Measurements from ENCODE around the gene SLC18A3. TPM values are rescaled to one million over a fixed set of nuclear protein-coding genes. Genes with fewer than 3 reads are reported as not detected.

Gene SLC18A3
- total RNA-seq, 2 donors from 2014 or later, result not detected

- intact Hi-C loops (cut with DNase I), result no loop called here
- no peak for ATAC-seq
- no peak for DNase-seq
These were observed 9.5 kb downstream of the SLC18A3 start for GRCh38 chr10:49619613-49620012.

- intact Hi-C loops (cut with DNase I), result no loop called here
- no peak for ATAC-seq
These were observed 10.2 kb downstream of the SLC18A3 start for GRCh38 chr10:49620286-49620810.

GRCh38 chr10:49620841-49621378 lies 10.8 kb downstream of the SLC18A3 start:
- DNase-seq, result no peak
- no peak for ATAC-seq
- intact Hi-C loops (cut with DNase I), result no loop called here

More at GRCh38 chr10:49620286-49620810, 10.2 kb downstream of the SLC18A3 start:
- DNase-seq, result no peak

GRCh38 chr10:49621561-49621960 lies 11.5 kb downstream of the SLC18A3 start:
- intact Hi-C loops (cut with DNase I), result no loop called here
- no peak for ATAC-seq
- no peak for DNase-seq

- ATAC-seq (no peak), DNase-seq (no peak)
- intact Hi-C loops (cut with DNase I), result no loop called here
These were observed 12.6 kb downstream of the SLC18A3 start for GRCh38 chr10:49622426-49623425.

GRCh38 chr10:49624629-49625028 lies 14.5 kb downstream of the SLC18A3 start:
- DNase-seq, result no peak
- intact Hi-C loops (cut with DNase I), result no loop called here
- no peak for ATAC-seq

- DNase-seq (no peak), ATAC-seq (no peak)
- intact Hi-C loops (cut with DNase I), result no loop called here
These were observed 15.3 kb downstream of the SLC18A3 start for GRCh38 chr10:49625411-49625810.

GRCh38 chr10:49627038-49627437 lies 16.9 kb downstream of the SLC18A3 start:
- no peak for DNase-seq
- intact Hi-C loops (cut with DNase I), result no loop called here
- ATAC-seq, result no peak

- intact Hi-C loops (cut with DNase I), result no loop called here
- ATAC-seq (no peak), DNase-seq (no peak)
These were observed 17.6 kb downstream of the SLC18A3 start for GRCh38 chr10:49627644-49628247.

GRCh38 chr10:49628599-49628998 lies 18.5 kb downstream of the SLC18A3 start:
- ATAC-seq (no peak), DNase-seq (no peak)
- intact Hi-C loops (cut with DNase I), result no loop called here

GRCh38 chr10:49629431-49629881 lies 19.3 kb downstream of the SLC18A3 start:
- ATAC-seq, result no peak
- intact Hi-C loops (cut with DNase I), result no loop called here
- DNase-seq, result no peak

- intact Hi-C loops (cut with DNase I), result no loop called here
- DNase-seq, result no peak
- no peak for ATAC-seq
These were observed 21.9 kb downstream of the SLC18A3 start for GRCh38 chr10:49631975-49632374.

- ATAC-seq (no peak), DNase-seq (no peak)
These were observed 22.6 kb downstream of the SLC18A3 start for GRCh38 chr10:49632406-49633317.

GRCh38 chr10:49633327-49634068 lies 23.4 kb downstream of the SLC18A3 start:
- no peak for DNase-seq
- intact Hi-C loops (cut with DNase I), result no loop called here
- ATAC-seq, result no peak

More at GRCh38 chr10:49632406-49633317, 22.6 kb downstream of the SLC18A3 start:
- intact Hi-C loops (cut with DNase I), result no loop called here

- ATAC-seq (no peak), DNase-seq (no peak)
- intact Hi-C loops (cut with DNase I), result no loop called here
These were observed 24.1 kb downstream of the SLC18A3 start for GRCh38 chr10:49634069-49634660.

- ATAC-seq, result no peak
- intact Hi-C loops (cut with DNase I), result no loop called here
- DNase-seq, result no peak
These were observed 32.2 kb downstream of the SLC18A3 start for GRCh38 chr10:49642311-49642710.

GRCh38 chr10:49643241-49644034 lies 33.3 kb downstream of the SLC18A3 start:
- intact Hi-C loops (cut with DNase I), result no loop called here
- ATAC-seq (no peak), DNase-seq (no peak)

Data from left cardiac atrium (tissue), 4 donors.